IPS-NIHi11 (cell line): Measurements from ENCODE around the gene G2E3.

Source experiments
- DNase-seq: peaks from one replicate; pipeline ENCODE4 v3.0.0; 2012; ENCODE audit warnings: mixed read lengths, low spot score

G2E3 gene

GRCh38 chr14:30656190-30656632 lies 97.3 kb downstream of the G2E3 start:
- DNase-seq: peak; percentile 53

- DNase-seq: no peak
Measured at GRCh38 chr14:30657050-30657449, 98.1 kb downstream of the G2E3 start.

GRCh38 chr14:30657606-30658163 lies 98.7 kb downstream of the G2E3 start:
- no peak for DNase-seq

GRCh38 chr14:30658645-30659044 lies 99.7 kb downstream of the G2E3 start:
- DNase-seq: no peak

- DNase-seq: no peak
Measured at GRCh38 chr14:30669594-30669993, 110.6 kb downstream of the G2E3 start.
